Measurements from ENCODE around the gene CETN1.
A peak's percentile ranks its signal among the peaks of the same experiment; 100 is the strongest.

The CETN1 gene

GRCh38 chr18:577643-578375 lies 2.4 kb upstream of the CETN1 start:
- no peak for DNase-seq (ENCODE audit: low spot score)

GRCh38 chr18:579238-579637 lies 942 bp upstream of the CETN1 start:
- DNase-seq (ENCODE audit: low spot score): no peak

GRCh38 chr18:581096-581495 lies 916 bp downstream of the CETN1 start:
- DNase-seq (ENCODE audit: low spot score): no peak

GRCh38 chr18:582465-582864 lies 2.3 kb downstream of the CETN1 start:
- DNase-seq (ENCODE audit: low spot score): no peak

- DNase-seq (ENCODE audit: low spot score): no peak
These were observed 14.9 kb downstream of the CETN1 start for GRCh38 chr18:595068-595467.

- no peak for DNase-seq (ENCODE audit: low spot score)
These were observed 15.4 kb downstream of the CETN1 start for GRCh38 chr18:595571-595970.

- DNase-seq (ENCODE audit: low spot score): peak; percentile 65
These were observed 16.2 kb downstream of the CETN1 start for GRCh38 chr18:596288-596881.

GRCh38 chr18:598124-598589 lies 18.0 kb downstream of the CETN1 start:
- no peak for DNase-seq (ENCODE audit: low spot score)

- DNase-seq (ENCODE audit: low spot score): no peak
These were observed 19.9 kb downstream of the CETN1 start for GRCh38 chr18:600107-600506.

GRCh38 chr18:604771-605170 lies 24.6 kb downstream of the CETN1 start:
- no peak for DNase-seq (ENCODE audit: low spot score)

GRCh38 chr18:607930-608329 lies 27.8 kb downstream of the CETN1 start:
- DNase-seq (ENCODE audit: low spot score): no peak

GRCh38 chr18:610214-610928 lies 30.2 kb downstream of the CETN1 start:
- DNase-seq (ENCODE audit: low spot score): no peak

GRCh38 chr18:612156-612555 lies 32.0 kb downstream of the CETN1 start:
- DNase-seq (ENCODE audit: low spot score): no peak

- DNase-seq (ENCODE audit: low spot score): no peak
These were observed 34.0 kb downstream of the CETN1 start for GRCh38 chr18:614193-614592.

GRCh38 chr18:615092-615521 lies 34.9 kb downstream of the CETN1 start:
- no peak for DNase-seq (ENCODE audit: low spot score)

- no peak for DNase-seq (ENCODE audit: low spot score)
These were observed 35.6 kb downstream of the CETN1 start for GRCh38 chr18:615773-616172.

- peak; percentile 35 for DNase-seq (ENCODE audit: low spot score)
These were observed 36.3 kb downstream of the CETN1 start for GRCh38 chr18:616380-616995.

- no peak for DNase-seq (ENCODE audit: low spot score)
These were observed 37.9 kb downstream of the CETN1 start for GRCh38 chr18:617970-618504.

GRCh38 chr18:618618-619017 lies 38.4 kb downstream of the CETN1 start:
- DNase-seq (ENCODE audit: low spot score): no peak

GRCh38 chr18:621291-622043 lies 41.3 kb downstream of the CETN1 start:
- DNase-seq (ENCODE audit: low spot score): no peak

- DNase-seq (ENCODE audit: low spot score): no peak
These were observed 42.1 kb downstream of the CETN1 start for GRCh38 chr18:622289-622688.
